Left colon (tissue), 2 donors: Measurements from ENCODE around the gene MEN1. TPM values are rescaled to one million over a fixed set of nuclear protein-coding genes. Genes with fewer than 3 reads are reported as not detected.

Experiments
- ATAC-seq: fragments of 200-7000 bp; cut with Tn5 transposase; one replicate; pipeline ENCODE4 v1.9.1; 2020; ENCODE audit warnings: mild to moderate bottlenecking, moderate library complexity
- DNase-seq, 2 donors: peaks; one replicate each; pipeline ENCODE4 v3.0.0-alpha.2; 2020
- intact Hi-C, 2 donors: fragments of 100-400 bp; cut with DNase I in 1 of 2; cut with micrococcal nuclease in 1 of 2; formaldehyde crosslinking; loops; one replicate each; pipeline versions ENCODE4 v1.11.2 to v1.14.0; 2022; cut with DNase I, micrococcal nuclease
- total RNA-seq, 2 donors: library from RNA; stranded (reverse); fragmentation: NEBNext Ultra II Directional; extraction: Animal tissue kit (Norgen Biotek cat#: 25700); gene quantifications; one replicate each; pipeline ENCODE4 v1.2.1, GENCODE V29; 2021
- donor health status: DM: no; HTN: no; CAD: no.
- donor health status: DM: yes; HTN: yes; CAD: no.

The MEN1 gene
- total RNA-seq, 2 donors from 2014 or later: 21.0 to 25.5 TPM

GRCh38 chr11:64758330-64759079 is 51.8 kb downstream of the MEN1 start:
- ATAC-seq: no peak
- intact Hi-C loops: no loop called here
- peak in 1 of 2 donors; percentile 10 for DNase-seq

- ATAC-seq (no peak), DNase-seq (no peak)
- intact Hi-C loops: no loop called here
Observed at GRCh38 chr11:64757549-64758329, 52.6 kb downstream of the MEN1 start.

- no peak for DNase-seq
- ATAC-seq: no peak
- intact Hi-C loops: no loop called here
Observed at GRCh38 chr11:64755681-64756361, 54.5 kb downstream of the MEN1 start.

DNA sequence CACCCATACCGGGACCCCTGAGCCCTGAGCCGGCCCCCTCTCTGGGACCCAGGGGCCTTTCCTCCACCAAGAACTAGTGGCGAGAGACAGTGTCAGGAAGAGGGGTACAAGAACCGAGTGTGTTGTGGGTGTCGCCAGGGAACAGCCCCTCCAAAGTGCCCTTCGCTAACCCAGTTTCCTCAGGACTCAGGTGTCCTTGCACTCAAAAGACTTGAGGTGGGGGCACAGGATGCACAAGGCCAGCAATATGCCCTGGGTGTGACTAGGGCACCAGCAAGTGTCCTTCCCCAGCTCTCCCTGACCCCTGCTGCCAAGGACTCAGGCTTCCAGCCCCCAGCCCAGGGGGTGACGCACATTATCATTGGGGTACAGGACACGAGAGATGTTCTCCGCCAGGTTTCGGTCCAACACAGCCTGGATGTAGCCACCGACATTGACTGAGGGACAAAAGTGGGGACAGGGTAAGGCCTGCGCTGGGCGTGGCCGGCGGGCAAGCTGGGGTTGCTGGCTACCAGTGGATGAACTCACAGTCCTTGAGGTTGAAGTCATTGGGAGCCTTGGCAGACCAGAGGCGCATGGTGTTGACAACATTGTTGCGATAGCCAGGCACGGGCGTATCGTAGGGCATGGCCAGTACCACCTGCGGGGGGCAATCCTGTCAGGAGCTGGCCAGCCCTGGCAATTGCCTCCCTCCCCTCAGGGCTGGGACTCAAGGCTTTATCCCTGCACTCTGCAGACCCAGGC is 55.3 kb downstream of the MEN1 start:
- ATAC-seq (no peak), DNase-seq (no peak)
- intact Hi-C loops: no loop called here

DNA sequence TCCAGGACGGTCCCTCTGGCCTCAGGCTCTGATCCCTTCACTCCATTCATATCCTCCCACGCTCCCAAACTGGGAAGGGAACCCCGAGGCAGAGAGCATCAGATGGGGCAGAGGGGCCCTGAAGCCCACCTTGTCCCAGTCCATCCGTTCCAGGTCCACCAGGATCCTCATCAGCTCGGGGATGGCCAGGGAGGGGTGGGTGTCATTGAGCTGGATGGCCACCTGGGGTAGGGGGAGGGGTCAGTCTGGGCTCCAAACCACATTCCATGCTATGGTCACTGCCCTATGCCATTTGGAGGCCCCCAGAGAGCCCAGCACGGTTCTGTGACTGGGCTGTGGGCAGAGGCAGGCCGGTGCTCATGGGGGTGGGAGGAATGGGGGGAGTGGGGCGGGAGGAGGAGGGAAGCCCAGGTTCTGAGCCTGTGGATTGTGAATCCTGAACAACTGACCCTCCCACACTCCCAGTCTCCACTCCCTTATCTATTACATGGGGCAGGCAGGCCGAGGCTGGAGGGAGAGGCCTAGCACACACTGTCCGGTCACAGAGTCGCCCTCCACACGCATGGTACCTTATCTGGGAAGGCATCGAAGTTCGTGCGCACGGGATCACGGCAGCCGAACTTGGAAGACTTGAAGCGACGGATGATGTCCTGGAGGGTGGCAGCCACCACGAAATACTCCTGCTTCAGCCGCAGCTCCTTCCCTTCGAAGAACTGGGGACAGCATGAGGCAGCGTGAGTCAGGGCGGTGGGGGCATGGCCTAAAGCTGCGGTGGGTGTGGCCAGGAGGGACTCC is 56.0 kb downstream of the MEN1 start:
- no peak for ATAC-seq
- intact Hi-C loops: no loop called here
- DNase-seq: no peak

Other genes starting within 250 kb of the MEN1 start
- not detected for gene SLC22A12, start 219.3 kb downstream of the MEN1 start, total RNA-seq
- gene NRXN2, start 87.4 kb downstream of the MEN1 start, total RNA-seq: 1 to 10 TPM; 3.6 to 5.3 TPM
- 1 to 10 TPM; 2.0 to 7.7 TPM for gene RASGRP2, start 66.4 kb downstream of the MEN1 start, total RNA-seq
- 1 to 10 TPM in 1 of 2 donors, under 1 TPM in 1; 0.67 to 3.0 TPM for gene PYGM, start 50.6 kb downstream of the MEN1 start, total RNA-seq
- gene SF1, start 32.0 kb downstream of the MEN1 start, total RNA-seq: 100 to 1,000 TPM; 201 to 216 TPM
- gene MAP4K2, start 7.3 kb downstream of the MEN1 start, total RNA-seq: 10 to 100 TPM in 1 of 2 donors, 1 to 10 TPM in 1; 7.3 to 13.9 TPM
- 10 to 100 TPM; 44.5 to 45.5 TPM for gene CDC42BPG, start 34.1 kb upstream of the MEN1 start, total RNA-seq
- gene EHD1, start 68.1 kb upstream of the MEN1 start, total RNA-seq: 10 to 100 TPM; 76.1 to 91.5 TPM
- 10 to 100 TPM; 25.3 to 43.4 TPM for gene ATG2A, start 106.7 kb upstream of the MEN1 start, total RNA-seq
- gene PPP2R5B, start 114.1 kb upstream of the MEN1 start, total RNA-seq: 10 to 100 TPM; 25.1 to 39.6 TPM
- not detected for gene GPHA2, start 125.3 kb upstream of the MEN1 start, total RNA-seq
- not detected for gene MAJIN, start 161.6 kb upstream of the MEN1 start, total RNA-seq
- gene BATF2, start 186.4 kb upstream of the MEN1 start, total RNA-seq: 10 to 100 TPM; 17.4 to 17.6 TPM
- gene ARL2, start 203.6 kb upstream of the MEN1 start, total RNA-seq: 10 to 100 TPM; 59.1 to 60.3 TPM
- 10 to 100 TPM; 38.9 to 41.4 TPM for gene SNX15, start 216.9 kb upstream of the MEN1 start, total RNA-seq
- gene SAC3D1, start 230.7 kb upstream of the MEN1 start, total RNA-seq: 10 to 100 TPM; 11.1 to 11.6 TPM
- gene NAALADL1, start 248.0 kb upstream of the MEN1 start, total RNA-seq: 10 to 100 TPM in 1 of 2 donors, 1 to 10 TPM in 1; 7.8 to 34.1 TPM